ENCODE measurements around the gene ALDH4A1. TPM values are rescaled to one million over a fixed set of nuclear protein-coding genes. Genes with fewer than 3 reads are reported as not detected.
A peak's percentile ranks its signal among the peaks of the same experiment; 100 is the strongest.

ALDH4A1 gene
- total and polyA plus RNA-seq, 2 of the 4 experiments (the other 2 are of a cell fraction), result 8.6 to 21.1 TPM

GRCh38 chr1:18932387-18932786 lies 30.0 kb upstream of the ALDH4A1 start:
- no peaks in the 10 kb centered on the region for H3K9me3 ChIP-seq (ENCODE audit: control insufficient read depth, insufficient read depth, low read length)
- TF ChIP-seq, protein P1, sequence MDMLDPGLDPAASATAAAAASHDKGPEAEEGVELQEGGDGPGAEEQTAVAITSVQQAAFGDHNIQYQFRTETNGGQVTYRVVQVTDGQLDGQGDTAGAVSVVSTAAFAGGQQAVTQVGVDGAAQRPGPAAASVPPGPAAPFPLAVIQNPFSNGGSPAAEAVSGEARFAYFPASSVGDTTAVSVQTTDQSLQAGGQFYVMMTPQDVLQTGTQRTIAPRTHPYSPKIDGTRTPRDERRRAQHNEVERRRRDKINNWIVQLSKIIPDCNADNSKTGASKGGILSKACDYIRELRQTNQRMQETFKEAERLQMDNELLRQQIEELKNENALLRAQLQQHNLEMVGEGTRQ (IDR thresholded peaks at IDR 0.05; ENCODE audit: low read depth, low read length), result no peak
- TF ChIP-seq BHLHE40 (IDR thresholded peaks at IDR 0.05; ENCODE audit: low read depth, low read length), result 0 out of 2 replicates have a peak, but pooled peaks have one; percentile 7
- H2BK120ac ChIP-seq (ENCODE audit: low read depth, low read length), result 0 out of 2 replicates have a peak overlapping the region, but pooled peaks have one; percentile 1
- H2AK9ac ChIP-seq (replicated peaks; ENCODE audit: low read depth, low read length, poor library complexity), result no peak overlapping the region
- DNase-seq (peak; percentile 52), ATAC-seq (ENCODE audit: low read depth) (no peak; the same call in 1 of the 2 replicates)
- H2BK5ac ChIP-seq (ENCODE audit: low read depth, low read length, poor library complexity, severe bottlenecking), result no peak overlapping the region
- in situ Hi-C loops (cut with MboI; ENCODE audit: low sequenced_read_pairs), result no loop called here
- H3K18ac ChIP-seq (ENCODE audit: low read depth, low read length), result 0 out of 2 replicates have a peak overlapping the region, but pooled peaks have one; percentile 21
- H4K91ac ChIP-seq (ENCODE audit: insufficient read depth, low read depth, low read length), result no peak overlapping the region
- peaks cover 34% of the 10 kb centered on the region for H3K4me1 ChIP-seq (ENCODE audit: control insufficient read depth, insufficient read depth, low read length)
- POLR2A ChIA-PET (ENCODE audit: unreplicated experiment), result no interaction called here
- no peak overlapping the region for H3K27ac ChIP-seq (ENCODE audit: insufficient read depth, low read length)
- H3K9ac ChIP-seq (ENCODE audit: low read depth, low read length), result no peak overlapping the region
- H3K4me3 ChIP-seq (ENCODE audit: insufficient read depth, low read depth, low read length), result no peak overlapping the region
- no peaks in the 10 kb centered on the region for H3K36me3 ChIP-seq (ENCODE audit: control insufficient read depth, insufficient read depth, low read length)
- WGBS, 2 experiments (ENCODE audit: extremely low coverage in 2 of 2, insufficient read length in 1 of 2), result no CpG with 5 or more reads among the region's 5 CpGs
- intact Hi-C loops (cut with micrococcal nuclease), result no loop called here
- H4K5ac ChIP-seq (ENCODE audit: low read depth, low read length), result no peak overlapping the region
- H4K20me1 ChIP-seq (ENCODE audit: insufficient read depth, low read length), result peaks cover 36% of the 10 kb centered on the region; the same call in 1 of the 2 replicates
- peaks cover 33% of the 10 kb centered on the region for H3K9me1 ChIP-seq (ENCODE audit: insufficient read depth, low read length)
- H3K4ac ChIP-seq (ENCODE audit: low read depth, low read length), result peak overlapping the region; percentile 13; the same call in 1 of the 2 replicates
- H3K14ac ChIP-seq (replicated peaks; ENCODE audit: low read depth, low read length), result 0 out of 2 replicates have a peak overlapping the region, but pooled peaks have one; percentile 26
- H2AFZ ChIP-seq (replicated peaks; ENCODE audit: low read length, poor library complexity), result no peak overlapping the region
- CTCF ChIA-PET, result no interaction called here
- peaks cover 25 to 84% of the 10 kb centered on the region in 2 experiments; a peak in 3 of 4 replicates for H3K79me1 ChIP-seq (ENCODE audit: low read depth in 1 of 2, low read length in 2 of 2)
- H2BK20ac ChIP-seq (ENCODE audit: low read depth, low read length), result no peak overlapping the region
- H2BK15ac ChIP-seq (ENCODE audit: low read depth, low read length), result no peak overlapping the region
- dilution Hi-C loops (cut with HindIII; ENCODE audit: low sequenced_read_pairs, unreplicated experiment), result no loop called here
- H3K23ac ChIP-seq (ENCODE audit: low read depth, low read length), result 0 out of 2 replicates have a peak overlapping the region, but pooled peaks have one; percentile 42
- H3K4me2 ChIP-seq (ENCODE audit: low read depth, low read length), result peak overlapping the region; percentile 24; the same call in 1 of the 2 replicates
- no peak overlapping the region for H3K56ac ChIP-seq (ENCODE audit: extremely low read depth, insufficient read depth, low read length)
- no peak overlapping the region for H4K8ac ChIP-seq (ENCODE audit: low read depth in 2 of 2, low read length in 2 of 2)
- no peak overlapping the region for H2AK5ac ChIP-seq (ENCODE audit: low read depth, low read length)
- BruUV-seq (replicated peaks), result no TSS peak
- no peaks in the 10 kb centered on the region for H3K27me3 ChIP-seq (ENCODE audit: control insufficient read depth, insufficient read depth, low read length)
